Measurements from ENCODE around the gene RAF1. TPM values are rescaled to one million over a fixed set of nuclear protein-coding genes. Genes with fewer than 3 reads are reported as not detected.

Gene RAF1
- total RNA-seq, 1 experiment from 2014 or later = 101 TPM

GRCh38 chr3:12656193-12656592 lies 7.7 kb downstream of the RAF1 start (continued):
- TF ChIP-seq NR3C1 (CRISPR knock-in tag; conservative IDR thresholded peaks at IDR 0.05; ENCODE audit: low read depth) (no peak), ATF6 (CRISPR knock-in tag; IDR thresholded peaks at IDR 0.05) (no peak), IRF2 (CRISPR knock-in tag; IDR thresholded peaks at IDR 0.05; ENCODE audit: borderline replicate concordance, low read depth) (no peak)

- no peak for DNase-seq (ENCODE audit: low spot score)
- Mint-ChIP-seq H3K27ac (no peak overlapping the region), H3K36me3 (peaks cover 5% of the 10 kb centered on the region), H3K9me3 (no peaks in the 10 kb centered on the region), H3K4me1 (peaks cover 38% of the 10 kb centered on the region), H3K27me3 (ENCODE audit: low read depth) (no peaks in the 10 kb centered on the region), H3K4me3 (no peak overlapping the region)
- TF ChIP-seq SP1 (CRISPR knock-in tag; conservative IDR thresholded peaks at IDR 0.05) (no peak), STAT6 (CRISPR knock-in tag; conservative IDR thresholded peaks at IDR 0.05; ENCODE audit: low read depth) (no peak), ZMAT4 (CRISPR knock-in tag; IDR thresholded peaks at IDR 0.05) (no peak), JUN (CRISPR knock-in tag; IDR thresholded peaks at IDR 0.05) (no peak), FOXK1 (CRISPR knock-in tag; IDR thresholded peaks at IDR 0.05) (no peak), CBFB (CRISPR knock-in tag; IDR thresholded peaks at IDR 0.05; ENCODE audit: low read depth) (no peak), AFF4 (CRISPR knock-in tag; IDR thresholded peaks at IDR 0.05; ENCODE audit: borderline replicate concordance) (no peak), ZNF423 (CRISPR knock-in tag; IDR thresholded peaks at IDR 0.05) (no peak), ESRRA (CRISPR knock-in tag; IDR thresholded peaks at IDR 0.05; ENCODE audit: borderline replicate concordance) (no peak), KAT7 (CRISPR knock-in tag; IDR thresholded peaks at IDR 0.05; ENCODE audit: borderline replicate concordance) (no peak), FOXP1 (CRISPR knock-in tag; IDR thresholded peaks at IDR 0.05; ENCODE audit: borderline replicate concordance) (no peak), SOX15 (CRISPR knock-in tag; IDR thresholded peaks at IDR 0.05) (no peak), IRF1 (CRISPR knock-in tag; IDR thresholded peaks at IDR 0.05) (no peak), USF2 (CRISPR knock-in tag; IDR thresholded peaks at IDR 0.05) (no peak), GTF2I (CRISPR knock-in tag; conservative IDR thresholded peaks at IDR 0.05) (no peak), TEAD4 (CRISPR knock-in tag; IDR thresholded peaks at IDR 0.05) (no peak)
- POLR2A ChIA-PET = no interaction called here
- CTCF ChIA-PET = interaction anchor here (0.6 to 0.9 kb wide), 3 partner anchors 20 to 137 kb away, joined by 3 read pairs; no protein-coding TSS in a partner anchor
- no peak for ATAC-seq
These were observed 8.2 kb downstream of the RAF1 start for GRCh38 chr3:12655701-12656100.
